Osteoblast (primary cell): ENCODE results near the gene CALD1. TPM values are rescaled to one million over a fixed set of nuclear protein-coding genes. Genes with fewer than 3 reads are reported as not detected.

Experiments
- DNase-seq: peaks from one replicate; pipeline ENCODE4 v3.0.0; 2011; ENCODE audit warnings: low spot score, mixed read lengths; ENCODE audit not compliant: insufficient read length; ENCODE audit errors: missing footprints
- H2AFZ ChIP-seq: 2 replicates; pipeline ENCODE4 v1.6.0; 2011; ENCODE audit warnings: mild to moderate bottlenecking, low read length
- H3K27ac ChIP-seq: 2 replicates; pipeline ENCODE4 v1.5.1; 2011; ENCODE audit warnings: mild to moderate bottlenecking, low read depth, low read length, moderate library complexity
- H3K27me3 ChIP-seq: 2 replicates; pipeline ENCODE4 v1.6.0; 2012; ENCODE audit warnings: mild to moderate bottlenecking, control low read depth, inconsistent platforms, low read length, moderate library complexity; ENCODE audit not compliant: insufficient read depth
- H3K36me3 ChIP-seq: 2 replicates; pipeline ENCODE4 v1.5.1; 2011; ENCODE audit warnings: mild to moderate bottlenecking, low read length, control low read depth, moderate library complexity; ENCODE audit not compliant: insufficient read depth
- H3K4me1 ChIP-seq: 2 replicates; pipeline ENCODE4 v1.5.1; 2011; ENCODE audit warnings: mild to moderate bottlenecking, low read length, control low read depth, moderate library complexity; ENCODE audit not compliant: insufficient read depth
- H3K4me2 ChIP-seq: 2 replicates; pipeline ENCODE4 v1.6.0; 2011; ENCODE audit warnings: mild to moderate bottlenecking, low read length; ENCODE audit not compliant: insufficient read depth
- H3K4me3 ChIP-seq: fragments of 200-600 bp; sonication (generic); 3 replicates; pipeline ENCODE4 v1.5.1; 2012; ENCODE audit warnings: mild to moderate bottlenecking, low read length, inconsistent platforms; ENCODE audit not compliant: insufficient read depth
- H3K79me2 ChIP-seq: 2 replicates; pipeline ENCODE4 v1.6.0; 2012; ENCODE audit warnings: mild to moderate bottlenecking, low read length, control low read depth, inconsistent platforms; ENCODE audit not compliant: insufficient read depth
- H3K9me3 ChIP-seq: 2 replicates; pipeline ENCODE4 v1.5.1; 2011; ENCODE audit warnings: low read depth, low read length, control low read depth
- H4K20me1 ChIP-seq: 2 replicates; pipeline ENCODE4 v1.6.0; 2012; ENCODE audit warnings: mild to moderate bottlenecking, low read length, control low read depth; ENCODE audit not compliant: insufficient read depth
- total RNA-seq: library from RNA; depleted of rRNA; stranded (reverse); fragments of >200 nt; gene quantifications from 2 replicates; pipeline ENCODE4 v1.2.3, GENCODE V29; 2012
- TF ChIP-seq, protein P1 (sequence below): IDR thresholded peaks from 2 replicates; pipeline ENCODE4 v1.5.1; 2011; ENCODE audit warnings: mild to moderate bottlenecking, low read depth, low read length, moderate library complexity; ENCODE audit errors: extremely low read depth

The CALD1 gene
- total RNA-seq, 1 donor, result 1,123 TPM

DNA sequence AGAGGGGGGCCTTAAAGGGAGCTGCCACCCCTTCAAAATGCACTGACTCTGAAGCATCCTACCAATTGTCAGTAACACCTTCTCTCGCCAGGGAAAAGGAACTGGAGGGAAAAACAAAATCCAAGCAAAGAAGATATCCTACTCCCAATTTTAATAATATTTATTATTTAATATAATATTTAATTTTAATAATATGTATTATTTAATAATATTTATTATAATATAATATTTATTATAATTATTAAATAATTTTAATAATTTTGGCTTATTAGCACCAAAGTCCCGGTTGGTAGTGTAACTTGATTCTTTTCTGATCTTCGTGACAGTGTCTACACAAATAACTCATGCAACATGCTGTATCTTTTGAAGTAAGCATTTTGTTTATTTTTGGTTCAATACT is 148.3 kb downstream of the CALD1 start:
- H3K27me3 ChIP-seq, result no peaks in the 10 kb centered on the region
- no peak overlapping the region for H3K4me2 ChIP-seq
- H3K36me3 ChIP-seq, result peaks cover 61% of the 10 kb centered on the region
- no peak overlapping the region for H3K4me3 ChIP-seq
- H4K20me1 ChIP-seq, result peaks cover 50% of the 10 kb centered on the region
- no peaks in the 10 kb centered on the region for H3K9me3 ChIP-seq
- H3K27ac ChIP-seq, result peak overlapping the region; percentile 14
- no peak for DNase-seq
- TF ChIP-seq, protein P1, sequence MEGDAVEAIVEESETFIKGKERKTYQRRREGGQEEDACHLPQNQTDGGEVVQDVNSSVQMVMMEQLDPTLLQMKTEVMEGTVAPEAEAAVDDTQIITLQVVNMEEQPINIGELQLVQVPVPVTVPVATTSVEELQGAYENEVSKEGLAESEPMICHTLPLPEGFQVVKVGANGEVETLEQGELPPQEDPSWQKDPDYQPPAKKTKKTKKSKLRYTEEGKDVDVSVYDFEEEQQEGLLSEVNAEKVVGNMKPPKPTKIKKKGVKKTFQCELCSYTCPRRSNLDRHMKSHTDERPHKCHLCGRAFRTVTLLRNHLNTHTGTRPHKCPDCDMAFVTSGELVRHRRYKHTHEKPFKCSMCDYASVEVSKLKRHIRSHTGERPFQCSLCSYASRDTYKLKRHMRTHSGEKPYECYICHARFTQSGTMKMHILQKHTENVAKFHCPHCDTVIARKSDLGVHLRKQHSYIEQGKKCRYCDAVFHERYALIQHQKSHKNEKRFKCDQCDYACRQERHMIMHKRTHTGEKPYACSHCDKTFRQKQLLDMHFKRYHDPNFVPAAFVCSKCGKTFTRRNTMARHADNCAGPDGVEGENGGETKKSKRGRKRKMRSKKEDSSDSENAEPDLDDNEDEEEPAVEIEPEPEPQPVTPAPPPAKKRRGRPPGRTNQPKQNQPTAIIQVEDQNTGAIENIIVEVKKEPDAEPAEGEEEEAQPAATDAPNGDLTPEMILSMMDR, result no peak
- H3K4me1 ChIP-seq, result peaks cover 46% of the 10 kb centered on the region
- peaks cover 78% of the 10 kb centered on the region for H3K79me2 ChIP-seq
- H2AFZ ChIP-seq, result no peak overlapping the region

DNA sequence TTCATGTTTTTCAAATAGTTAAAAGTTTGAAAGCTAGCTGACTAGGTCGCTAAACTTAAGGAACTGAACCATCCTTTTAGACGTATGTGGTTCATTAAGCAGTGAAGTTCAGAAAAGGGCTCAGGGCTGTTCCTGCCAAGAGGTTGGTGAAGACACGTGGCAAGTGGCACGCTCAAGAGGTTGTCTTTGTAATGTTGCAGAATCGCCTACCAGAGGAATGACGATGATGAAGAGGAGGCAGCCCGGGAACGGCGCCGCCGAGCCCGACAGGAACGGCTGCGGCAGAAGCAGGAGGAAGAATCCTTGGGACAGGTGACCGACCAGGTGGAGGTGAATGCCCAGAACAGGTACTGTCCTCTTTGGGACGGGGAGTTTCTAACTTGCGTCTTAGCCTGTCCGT is 149.1 kb downstream of the CALD1 start:
- H3K9me3 ChIP-seq, result no peaks in the 10 kb centered on the region
- DNase-seq, result no peak
- peaks cover 44% of the 10 kb centered on the region for H4K20me1 ChIP-seq
- TF ChIP-seq, protein P1, result no peak
- no peaks in the 10 kb centered on the region for H3K27me3 ChIP-seq
- peaks cover 50% of the 10 kb centered on the region for H3K4me1 ChIP-seq
- peaks cover 59% of the 10 kb centered on the region for H3K36me3 ChIP-seq
- H2AFZ ChIP-seq, result no peak overlapping the region
- peaks cover 73% of the 10 kb centered on the region for H3K79me2 ChIP-seq
- H3K27ac ChIP-seq, result no peak overlapping the region
- no peak overlapping the region for H3K4me3 ChIP-seq
- no peak overlapping the region for H3K4me2 ChIP-seq

DNA sequence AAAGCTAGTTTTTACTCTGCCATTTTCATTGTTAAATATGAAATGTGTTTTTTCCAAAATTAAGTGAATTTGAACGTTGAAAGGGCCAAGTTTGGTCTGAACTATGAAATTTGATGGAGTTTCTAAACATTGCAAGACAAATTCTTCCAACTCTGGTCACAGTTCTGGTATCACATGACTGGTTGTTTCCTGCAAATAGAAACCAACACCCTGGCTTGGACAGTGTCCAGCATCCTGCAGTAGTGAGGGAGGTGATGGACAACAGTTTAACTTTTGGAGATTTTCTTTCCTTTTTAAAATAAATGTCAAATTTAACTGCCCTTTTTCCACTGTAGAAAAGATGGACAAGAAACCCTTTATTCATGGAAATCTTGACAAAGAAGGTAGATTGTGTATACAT is 152.1 kb downstream of the CALD1 start:
- no peak overlapping the region for H3K4me2 ChIP-seq
- DNase-seq, result no peak

DNA sequence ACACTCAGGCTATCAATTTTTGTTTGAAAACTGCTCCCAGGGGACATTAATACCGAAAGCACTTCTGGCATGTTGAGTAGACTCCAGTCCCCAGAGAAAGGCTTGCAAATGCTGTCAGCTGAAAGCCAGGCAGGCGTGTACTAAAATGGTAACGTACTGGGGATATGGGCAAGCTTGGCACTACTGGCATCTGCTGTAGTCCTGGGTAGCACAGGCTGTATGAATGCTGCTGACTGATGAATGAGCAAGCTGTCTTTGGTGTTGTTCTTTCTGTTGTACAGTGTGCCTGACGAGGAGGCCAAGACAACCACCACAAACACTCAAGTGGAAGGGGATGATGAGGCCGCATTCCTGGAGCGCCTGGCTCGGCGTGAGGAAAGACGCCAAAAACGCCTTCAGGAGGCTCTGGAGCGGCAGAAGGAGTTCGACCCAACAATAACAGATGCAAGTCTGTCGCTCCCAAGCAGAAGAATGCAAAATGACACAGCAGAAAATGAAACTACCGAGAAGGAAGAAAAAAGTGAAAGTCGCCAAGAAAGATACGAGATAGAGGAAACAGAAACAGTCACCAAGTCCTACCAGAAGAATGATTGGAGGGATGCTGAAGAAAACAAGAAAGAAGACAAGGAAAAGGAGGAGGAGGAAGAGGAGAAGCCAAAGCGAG is 153.4 kb downstream of the CALD1 start:
- Histone ChIP-seq H4K20me1 (peaks cover 37% of the 10 kb centered on the region), H3K4me2 (peak overlapping the region; percentile 82), H3K9me3 (no peaks in the 10 kb centered on the region), H3K27ac (peak overlapping the region; percentile 95), H3K36me3 (peaks cover 86% of the 10 kb centered on the region), H3K27me3 (no peaks in the 10 kb centered on the region), H3K4me1 (peaks cover 77% of the 10 kb centered on the region), H3K79me2 (peaks cover 63% of the 10 kb centered on the region), H3K4me3 (peak overlapping the region; percentile 55), H2AFZ (no peak overlapping the region)
- DNase-seq, result peak; percentile 90
- TF ChIP-seq, protein P1, result no peak

More for the DNA sequence above, 152.1 kb downstream of the CALD1 start:
- Histone ChIP-seq H3K9me3 (no peaks in the 10 kb centered on the region), H3K4me3 (no peak overlapping the region), H3K27me3 (no peaks in the 10 kb centered on the region), H3K4me1 (peaks cover 71% of the 10 kb centered on the region), H3K27ac (peak overlapping the region; percentile 95), H3K79me2 (peaks cover 70% of the 10 kb centered on the region), H2AFZ (no peak overlapping the region), H3K36me3 (peaks cover 73% of the 10 kb centered on the region), H4K20me1 (peaks cover 39% of the 10 kb centered on the region)
- TF ChIP-seq, protein P1, result no peak
